Sigmoid colon (tissue), 4 donors: ENCODE results near the gene SLC6A1.

Experiments
- CTCF ChIP-seq, 4 experiments: fragments of 450-650 bp in 3 of 4; fragments of 200-600 bp in 1 of 4; IDR thresholded peaks; one replicate each; pipeline ENCODE4 v1.5.1; 2016 to 2019; ENCODE audit warnings: antibody characterized with exemption in 4 of 4, mild to moderate bottlenecking in 3 of 4, moderate library complexity in 2 of 4
- POLR2A ChIP-seq, 2 donors: fragments of 450-650 bp; IDR thresholded peaks; one replicate each; pipeline ENCODE4 v1.6.1; 2016; ENCODE audit warnings: antibody characterized with exemption in 2 of 2, mild to moderate bottlenecking in 2 of 2, moderate library complexity in 2 of 2
- POLR2AphosphoS5 ChIP-seq, 4 donors: sonication (generic); formaldehyde crosslinking; IDR thresholded peaks; one replicate each; pipeline ENCODE4 v1.6.1; 2017; ENCODE audit warnings: antibody characterized with exemption in 4 of 4

- no peak for TF ChIP-seq POLR2A (IDR thresholded peaks at IDR 0.05)
- no peak for TF ChIP-seq CTCF (IDR thresholded peaks at IDR 0.05)
- TF ChIP-seq POLR2AphosphoS5 (IDR thresholded peaks at IDR 0.05) = no peak
These were observed 9.1 kb downstream of the SLC6A1 start for GRCh38 chr3:11001658-11002021.
